ENCODE data around the gene HK1.

- no peak for TF ChIP-seq EZH2 (optimal IDR thresholded peaks at IDR 0.05; ENCODE audit: low read depth, low read length)
- TF ChIP-seq, protein P1, sequence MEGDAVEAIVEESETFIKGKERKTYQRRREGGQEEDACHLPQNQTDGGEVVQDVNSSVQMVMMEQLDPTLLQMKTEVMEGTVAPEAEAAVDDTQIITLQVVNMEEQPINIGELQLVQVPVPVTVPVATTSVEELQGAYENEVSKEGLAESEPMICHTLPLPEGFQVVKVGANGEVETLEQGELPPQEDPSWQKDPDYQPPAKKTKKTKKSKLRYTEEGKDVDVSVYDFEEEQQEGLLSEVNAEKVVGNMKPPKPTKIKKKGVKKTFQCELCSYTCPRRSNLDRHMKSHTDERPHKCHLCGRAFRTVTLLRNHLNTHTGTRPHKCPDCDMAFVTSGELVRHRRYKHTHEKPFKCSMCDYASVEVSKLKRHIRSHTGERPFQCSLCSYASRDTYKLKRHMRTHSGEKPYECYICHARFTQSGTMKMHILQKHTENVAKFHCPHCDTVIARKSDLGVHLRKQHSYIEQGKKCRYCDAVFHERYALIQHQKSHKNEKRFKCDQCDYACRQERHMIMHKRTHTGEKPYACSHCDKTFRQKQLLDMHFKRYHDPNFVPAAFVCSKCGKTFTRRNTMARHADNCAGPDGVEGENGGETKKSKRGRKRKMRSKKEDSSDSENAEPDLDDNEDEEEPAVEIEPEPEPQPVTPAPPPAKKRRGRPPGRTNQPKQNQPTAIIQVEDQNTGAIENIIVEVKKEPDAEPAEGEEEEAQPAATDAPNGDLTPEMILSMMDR (IDR thresholded peaks at IDR 0.05; ENCODE audit: low read length) = no peak
- no peak for TF ChIP-seq EZH2phosphoT487 (IDR thresholded peaks at IDR 0.05; ENCODE audit: low read length)
These were observed 17.1 kb upstream of the HK1 start for GRCh38 chr10:69261184-69261583.

Measured in MM.1S (cell line).